HepG2 (cell line): Measurements from ENCODE around the gene CCDC142. TPM values are rescaled to one million over a fixed set of nuclear protein-coding genes. Genes with fewer than 3 reads are reported as not detected.
A peak's percentile ranks its signal among the peaks of the same experiment; 100 is the strongest.

Experiments
- CBFB ChIP-seq: sonication (generic); formaldehyde crosslinking; IDR thresholded peaks from 2 replicates; pipeline ENCODE4 v1.4.0; 2020; ENCODE audit warnings: missing genetic modification reagents
- CSRNP2 ChIP-seq: sonication (generic); formaldehyde crosslinking; conservative IDR thresholded peaks from 2 replicates; pipeline ENCODE4 v1.8.0; 2022; ENCODE audit warnings: low read depth, missing genetic modification reagents
- ETV5 ChIP-seq: IDR thresholded peaks from 2 replicates; pipeline ENCODE4 v1.6.1; 2018; ENCODE audit warnings: missing biosample characterization, missing genetic modification reagents, inconsistent platforms, borderline replicate concordance
- GMEB1 ChIP-seq: sonication (generic); formaldehyde crosslinking; IDR thresholded peaks from 2 replicates; pipeline ENCODE4 v1.5.1; 2020; ENCODE audit warnings: missing genetic modification reagents, mild to moderate bottlenecking, borderline replicate concordance
- ISL2 ChIP-seq: sonication (generic); formaldehyde crosslinking; IDR thresholded peaks from 2 replicates; pipeline ENCODE4 v1.5.0; 2020; ENCODE audit warnings: missing genetic modification reagents
- PRDM15 ChIP-seq: sonication (generic); formaldehyde crosslinking; IDR thresholded peaks from 2 replicates; pipeline ENCODE4 v1.4.0; 2020; ENCODE audit warnings: missing genetic modification reagents
- REST ChIP-seq, 2 experiments: IDR thresholded peaks; 2 replicates each; pipeline ENCODE4 v1.6.1; 2011 to 2012; ENCODE audit warnings: low read length in 2 of 2, borderline replicate concordance in 1 of 2, low read depth in 1 of 2, mild to moderate bottlenecking in 1 of 2, moderate library complexity in 1 of 2
- SKI ChIP-seq: fragments of 450-650 bp; IDR thresholded peaks from one replicate; pipeline ENCODE4 v1.6.1; 2018; ENCODE audit warnings: mild to moderate bottlenecking; ENCODE audit not compliant: partially characterized antibody
- ZBTB7B ChIP-seq: sonication (generic); formaldehyde crosslinking; IDR thresholded peaks from 2 replicates; pipeline ENCODE4 v1.4.0; 2020; ENCODE audit warnings: missing genetic modification reagents
- ZNF512 ChIP-seq: sonication (generic); formaldehyde crosslinking; IDR thresholded peaks from 2 replicates; pipeline ENCODE4 v1.4.0; 2020; ENCODE audit warnings: mild to moderate bottlenecking, missing genetic modification reagents
- polyA plus RNA-seq, 8 experiments: library from polyadenylated mRNA; depleted of rRNA in 3 of 8; stranded (reverse) in 7 of 8; unstranded in 1 of 8; fragments of >200 nt; fragmentation: Illumina TruSeq in 4 of 8; extraction: Trizol in 4 of 8; gene quantifications; 2 replicates each; pipeline versions ENCODE4 v1.2.1 to v1.2.3, GENCODE V29; 2011 to 2016; ENCODE audit warnings: low read depth in 4 of 8, missing spikeins in 1 of 8, mixed read lengths in 1 of 8; ENCODE audit not compliant: insufficient read depth in 1 of 8
- total RNA-seq, 5 experiments: library from RNA; depleted of rRNA; stranded (reverse); fragments of >200 nt; fragmentation: Illumina TruSeq; extraction: Trizol; gene quantifications; 2 replicates each; pipeline ENCODE4 v1.2.3, GENCODE V29; 2016; ENCODE audit warnings: low read depth in 1 of 5

Gene CCDC142
- total and polyA plus RNA-seq, 2 of the 13 experiments (the other 11 are each of a cell fraction or from before 2014, with no cell fraction given) = 14.7 to 30.4 TPM

GRCh38 chr2:74502720-74503505 lies 20.1 kb upstream of the CCDC142 start (continued):
- TF ChIP-seq ZNF512 = no peak
- TF ChIP-seq GMEB1 (CRISPR knock-in tag) = peak; percentile 71
- TF ChIP-seq CBFB = peak; percentile 57; the same call in 1 of the 2 replicates
- peak; percentile 87 for TF ChIP-seq ETV5 (CRISPR knock-in tag)
- TF ChIP-seq ISL2 (CRISPR knock-in tag) = 0 out of 2 replicates have a peak, but pooled peaks have one; percentile 54
- TF ChIP-seq SKI = peak; percentile 48
- TF ChIP-seq CSRNP2 (CRISPR knock-in tag) = no peak
- TF ChIP-seq ZBTB7B = peak; percentile 97
- peak in 1 of 2 experiments; percentile 28; a peak in 1 of 4 replicates for TF ChIP-seq REST (IDR thresholded peaks at IDR 0.05; ENCODE audit: borderline replicate concordance in 1 of 2, low read depth in 1 of 2, low read length in 2 of 2)
- no peak; the same call in 1 of the 2 replicates for TF ChIP-seq PRDM15 (CRISPR knock-in tag)
